Measurements from ENCODE around the gene NOS1AP. TPM values are rescaled to one million over a fixed set of nuclear protein-coding genes. Genes with fewer than 3 reads are reported as not detected.

Gene NOS1AP
- total and polyA plus RNA-seq, 9 donors: 0.50 to 4.4 (median 1.5) TPM

- H3K36me3 ChIP-seq: no peaks in the 10 kb centered on the region
- intact Hi-C loops (cut with DNase I): no loop called here
- H3K9me3 ChIP-seq: no peaks in the 10 kb centered on the region
- no peak for DNase-seq
- no peak overlapping the region for H3K4me3 ChIP-seq
- no peaks in the 10 kb centered on the region for H3K4me1 ChIP-seq (ENCODE audit: insufficient read depth)
- WGBS, 3 donors: 92 to 94% (median 93%) methylated on average over 4 of the region's 4 CpGs
- TF ChIP-seq POLR2A (IDR thresholded peaks at IDR 0.05): no peak
- TF ChIP-seq CTCF (IDR thresholded peaks at IDR 0.05): no peak
- TF ChIP-seq EP300 (IDR thresholded peaks at IDR 0.05): no peak
- no peaks in the 10 kb centered on the region for H3K27me3 ChIP-seq
- H3K27ac ChIP-seq: no peak overlapping the region
Measured at GRCh38 chr1:162360874-162361260, 291.4 kb downstream of the NOS1AP start.

DNA sequence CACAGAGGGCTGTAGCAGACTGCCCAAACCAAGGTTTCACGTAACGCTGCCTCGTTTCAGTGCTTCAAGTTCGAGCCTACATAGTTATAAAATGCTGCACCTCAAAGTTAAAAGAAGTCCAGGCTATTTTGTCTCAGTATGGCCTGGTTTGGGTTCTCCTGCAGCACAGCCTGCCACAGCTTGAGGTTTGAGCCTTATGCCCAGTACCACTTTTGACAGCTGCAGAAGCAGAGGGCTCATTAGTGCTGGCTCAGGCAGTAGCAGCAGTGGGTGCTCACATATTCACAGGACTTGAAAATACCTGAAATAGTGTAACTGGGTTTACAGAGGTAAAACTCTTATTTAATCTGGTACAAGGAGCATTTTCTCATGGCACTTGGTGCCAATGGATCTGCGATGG lies 291.9 kb downstream of the NOS1AP start:
- Histone ChIP-seq H3K27me3 (no peaks in the 10 kb centered on the region), H3K4me3 (no peak overlapping the region), H3K36me3 (no peaks in the 10 kb centered on the region), H3K27ac (no peak overlapping the region), H3K9me3 (no peaks in the 10 kb centered on the region), H3K4me1 (ENCODE audit: insufficient read depth) (no peaks in the 10 kb centered on the region)
- DNase-seq: no peak
- 88 to 94% (median 93%) methylated on average over 5 of the region's 5 CpGs for WGBS, 3 donors
- intact Hi-C loops (cut with DNase I): no loop called here
- TF ChIP-seq POLR2A (IDR thresholded peaks at IDR 0.05) (no peak), CTCF (IDR thresholded peaks at IDR 0.05) (no peak), EP300 (IDR thresholded peaks at IDR 0.05) (no peak)

DNA sequence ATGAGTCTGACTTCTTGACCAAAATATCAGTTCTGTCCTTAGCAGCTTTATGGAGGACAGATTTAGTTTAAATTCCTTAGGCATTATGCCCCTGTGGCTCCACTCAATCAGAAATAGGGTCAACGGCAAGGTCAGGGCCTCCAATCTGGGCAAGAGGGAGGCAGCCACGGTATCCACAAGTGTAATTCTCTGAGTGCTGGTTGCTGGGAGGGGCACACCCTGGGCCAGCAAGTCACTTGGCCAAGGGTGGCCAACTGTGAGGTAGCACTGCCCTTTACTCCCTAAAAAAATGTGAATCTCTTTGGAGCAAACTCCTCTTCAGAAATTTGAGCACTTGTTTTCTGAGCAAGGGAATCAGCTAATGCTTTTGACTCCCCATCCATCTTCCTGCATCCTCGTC lies 294.3 kb downstream of the NOS1AP start:
- 73 to 81% (median 76%) methylated on average over 3 of the region's 3 CpGs for WGBS, 3 donors
- no peak for TF ChIP-seq EP300 (IDR thresholded peaks at IDR 0.05)
- TF ChIP-seq CTCF (IDR thresholded peaks at IDR 0.05): no peak
- no peak for TF ChIP-seq POLR2A (IDR thresholded peaks at IDR 0.05)
- Histone ChIP-seq H3K9me3 (no peaks in the 10 kb centered on the region), H3K4me3 (no peak overlapping the region), H3K36me3 (no peaks in the 10 kb centered on the region), H3K27ac (no peak overlapping the region), H3K4me1 (ENCODE audit: insufficient read depth) (no peaks in the 10 kb centered on the region), H3K27me3 (no peaks in the 10 kb centered on the region)
- DNase-seq: no peak
- intact Hi-C loops (cut with DNase I): no loop called here

GRCh38 chr1:162364498-162364897 lies 295.0 kb downstream of the NOS1AP start:
- WGBS, 3 donors: 71 to 95% (median 90%) methylated on average over 1 of the region's 1 CpG
- H3K4me3 ChIP-seq: no peak overlapping the region
- no peak overlapping the region for H3K27ac ChIP-seq
- H3K4me1 ChIP-seq (ENCODE audit: insufficient read depth): no peaks in the 10 kb centered on the region
- TF ChIP-seq EP300 (IDR thresholded peaks at IDR 0.05) (no peak), CTCF (IDR thresholded peaks at IDR 0.05) (no peak), POLR2A (IDR thresholded peaks at IDR 0.05) (no peak)
- no peak for DNase-seq
- intact Hi-C loops (cut with DNase I): no loop called here
- no peaks in the 10 kb centered on the region for H3K9me3 ChIP-seq
- no peaks in the 10 kb centered on the region for H3K36me3 ChIP-seq
- no peaks in the 10 kb centered on the region for H3K27me3 ChIP-seq

Data from ovary (tissue), 9 donors.